Measurements from ENCODE around the gene CABLES1. TPM values are rescaled to one million over a fixed set of nuclear protein-coding genes. Genes with fewer than 3 reads are reported as not detected.
"Not testable (repeated sequence)": the region's sequence is repeated elsewhere in the genome, so short reads cannot be mapped to it uniquely, and the experiment has no call there.

Gene CABLES1
- total RNA-seq, 4 donors from 2014 or later = 0.58 to 1.6 (median 1.3) TPM

DNA sequence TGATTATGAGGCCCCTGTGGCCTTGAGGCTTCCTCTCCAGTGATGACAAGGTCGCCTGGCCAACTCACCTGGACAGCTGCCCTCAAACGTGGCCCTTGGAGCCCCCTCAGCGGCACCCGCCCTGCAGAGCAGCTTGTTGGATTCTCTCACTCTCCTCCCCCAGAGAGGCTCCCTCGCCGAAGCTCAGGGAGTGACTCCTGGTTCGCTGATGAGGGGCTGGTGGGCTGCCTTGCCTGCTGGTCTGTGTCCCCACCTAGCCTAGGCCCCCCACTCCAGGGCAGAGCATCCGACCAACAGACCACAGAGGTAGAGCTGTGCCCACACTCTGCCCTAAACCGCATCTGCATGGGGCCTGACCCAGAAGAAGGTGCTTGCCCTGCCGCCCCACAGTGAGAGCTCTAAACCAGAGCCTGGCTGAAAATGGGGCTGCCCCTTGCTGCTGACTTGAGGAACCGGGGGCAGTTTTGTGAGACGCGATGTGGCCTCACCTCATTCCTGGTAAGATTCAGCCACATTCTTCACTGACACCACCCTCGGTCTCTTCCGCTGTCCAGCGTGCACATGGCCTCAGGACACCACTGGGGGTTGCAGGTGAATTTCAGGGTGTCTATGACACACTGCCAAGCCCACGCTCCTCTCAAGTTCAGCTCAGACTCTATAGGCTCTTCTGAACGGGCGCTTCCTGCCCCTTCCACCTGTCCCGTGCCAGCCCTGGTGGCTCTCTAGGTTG is 131.6 kb downstream of the CABLES1 start:
- Histone ChIP-seq H3K27me3 (no peaks in the 10 kb centered on the region), H3K27ac (no peak overlapping the region), H3K4me3 (no peak overlapping the region), H3K9me3 (no peaks in the 10 kb centered on the region), H3K4me1 (no peaks in the 10 kb centered on the region), H3K36me3 (no peaks in the 10 kb centered on the region)
- DNase-seq (no peak), ATAC-seq (no peak)
- in situ Hi-C loops (cut with MboI; ENCODE audit: low sequenced_read_pairs in 4 of 4) = no loop called here
- no peak for TF ChIP-seq POLR2A (IDR thresholded peaks at IDR 0.05)
- TF ChIP-seq CTCF (IDR thresholded peaks at IDR 0.05 in 4 of 5, conservative IDR thresholded peaks at IDR 0.05 in 1 of 5) = no peak
- intact Hi-C loops (cut with DNase I; ENCODE audit: low total_unique reads) = no loop called here

DNA sequence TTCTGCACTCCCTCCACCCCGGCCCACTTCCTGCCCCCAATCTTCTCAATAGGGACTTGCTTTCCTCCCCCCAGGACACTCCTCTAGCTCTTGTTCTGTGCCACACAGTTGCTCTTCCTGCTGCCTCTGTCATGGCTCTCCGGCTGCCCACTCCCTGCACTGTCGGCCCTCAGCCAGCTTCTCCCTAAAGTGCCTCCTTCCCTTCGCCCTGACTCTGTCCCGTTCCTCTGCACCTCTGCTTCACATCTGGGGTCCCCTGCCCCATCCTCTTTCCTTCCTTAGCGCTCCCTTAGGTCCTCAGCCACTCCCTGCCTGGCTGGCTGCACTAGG is 132.1 kb downstream of the CABLES1 start:
- no peak overlapping the region for H3K4me3 ChIP-seq
- H3K27ac ChIP-seq = no peak overlapping the region
- ATAC-seq (no peak), DNase-seq (no peak)
- TF ChIP-seq CTCF (IDR thresholded peaks at IDR 0.05 in 4 of 5, conservative IDR thresholded peaks at IDR 0.05 in 1 of 5) (no peak), POLR2A (IDR thresholded peaks at IDR 0.05) (no peak)
- H3K4me1 ChIP-seq = no peaks in the 10 kb centered on the region
- intact Hi-C loops (cut with DNase I; ENCODE audit: low total_unique reads) (no loop called here), in situ Hi-C loops (cut with MboI; ENCODE audit: low sequenced_read_pairs in 4 of 4) (no loop called here)
- no peaks in the 10 kb centered on the region for H3K27me3 ChIP-seq
- no peaks in the 10 kb centered on the region for H3K36me3 ChIP-seq
- no peaks in the 10 kb centered on the region for H3K9me3 ChIP-seq

DNA sequence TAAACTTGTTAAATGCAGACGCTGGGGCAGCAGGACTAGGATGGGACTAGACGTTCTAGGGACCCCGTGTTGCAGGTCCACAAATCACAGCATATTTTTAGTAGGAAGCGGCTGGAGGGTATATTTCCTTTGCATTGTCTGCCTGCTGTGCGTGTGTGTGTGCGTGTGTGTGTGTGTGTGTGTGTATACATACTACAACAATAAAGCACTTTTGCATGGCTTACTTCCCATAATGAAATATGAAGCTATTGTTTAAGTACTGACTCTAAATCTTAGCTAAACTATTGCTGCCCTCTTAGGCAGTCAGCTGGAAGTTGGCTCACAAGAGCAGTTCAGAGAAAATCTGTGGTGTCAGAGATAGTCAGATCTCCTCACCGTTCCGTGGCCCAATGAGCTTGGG is 133.4 kb downstream of the CABLES1 start:
- H3K27me3 ChIP-seq = no peaks in the 10 kb centered on the region
- no peaks in the 10 kb centered on the region for H3K4me1 ChIP-seq
- ATAC-seq = no peak
- in situ Hi-C loops (cut with MboI; ENCODE audit: low sequenced_read_pairs in 4 of 4) (no loop called here), intact Hi-C loops (cut with DNase I; ENCODE audit: low total_unique reads) (no loop called here)
- H3K9me3 ChIP-seq = no peaks in the 10 kb centered on the region
- TF ChIP-seq POLR2A (IDR thresholded peaks at IDR 0.05) = no peak
- no peak for TF ChIP-seq CTCF (IDR thresholded peaks at IDR 0.05 in 4 of 5, conservative IDR thresholded peaks at IDR 0.05 in 1 of 5)
- DNase-seq = no peak
- H3K4me3 ChIP-seq = no peak overlapping the region
- no peak overlapping the region for H3K27ac ChIP-seq
- no peaks in the 10 kb centered on the region for H3K36me3 ChIP-seq

DNA sequence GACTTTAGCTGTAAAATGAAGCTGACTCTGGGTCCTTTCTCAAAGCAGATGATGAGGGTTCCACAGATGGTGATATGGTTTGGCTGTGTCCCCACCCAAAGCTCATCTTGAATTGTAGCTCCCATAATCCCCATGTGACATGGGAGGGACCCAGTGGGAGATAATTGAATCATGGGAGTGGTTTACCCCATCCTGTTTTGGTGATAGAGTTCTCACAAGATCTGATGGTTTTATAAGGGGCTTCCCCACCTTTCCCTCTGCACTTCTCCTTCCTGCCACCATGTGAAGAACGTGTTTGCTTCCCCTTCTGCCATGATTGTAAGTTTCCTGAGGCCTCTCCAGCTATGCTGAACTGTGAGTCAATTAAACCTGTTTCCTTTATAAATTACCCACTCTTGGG is 133.8 kb downstream of the CABLES1 start:
- DNase-seq; H3K27ac ChIP-seq; in situ Hi-C loops (cut with MboI; ENCODE audit: low sequenced_read_pairs in 4 of 4); H3K36me3 ChIP-seq; H3K4me1 ChIP-seq; H3K9me3 ChIP-seq; intact Hi-C loops (cut with DNase I; ENCODE audit: low total_unique reads); H3K4me3 ChIP-seq; H3K27me3 ChIP-seq; ATAC-seq: not testable (repeated sequence)

- ATAC-seq (no peak), DNase-seq (no peak)
- Histone ChIP-seq H3K36me3 (no peaks in the 10 kb centered on the region), H3K9me3 (no peaks in the 10 kb centered on the region), H3K27ac (no peak overlapping the region), H3K4me3 (no peak overlapping the region), H3K27me3 (no peaks in the 10 kb centered on the region), H3K4me1 (no peaks in the 10 kb centered on the region)
- in situ Hi-C loops (cut with MboI; ENCODE audit: low sequenced_read_pairs in 4 of 4) = no loop called here
- TF ChIP-seq POLR2A (IDR thresholded peaks at IDR 0.05) (no peak), CTCF (IDR thresholded peaks at IDR 0.05 in 4 of 5, conservative IDR thresholded peaks at IDR 0.05 in 1 of 5) (no peak)
- intact Hi-C loops (cut with DNase I; ENCODE audit: low total_unique reads) = no loop called here
Measured at GRCh38 chr18:23269928-23270327, 134.6 kb downstream of the CABLES1 start.
